ENCODE measurements around the gene NINL. TPM values are rescaled to one million over a fixed set of nuclear protein-coding genes. Genes with fewer than 3 reads are reported as not detected.

Gene NINL
- total RNA-seq, 4 donors from 2014 or later = 4.0 to 16.5 (median 7.9) TPM

- Histone ChIP-seq H3K27ac (peak overlapping the region in 1 of 4 donors; percentile 25), H3K36me3 (no peaks in the 10 kb centered on the region), H3K9me3 (no peaks in the 10 kb centered on the region), H3K27me3 (no peaks in the 10 kb centered on the region), H3K4me3 (no peak overlapping the region), H3K4me1 (peaks cover 0 to 11% (median 0%) of the 10 kb centered on the region in 4 donors)
- TF ChIP-seq CTCF (IDR thresholded peaks at IDR 0.05) = no peak
- TF ChIP-seq POLR2A (IDR thresholded peaks at IDR 0.05) = no peak
- DNase-seq = no peak
Measured at GRCh38 chr20:25548613-25549086, 36.7 kb downstream of the NINL start.

GRCh38 chr20:25547999-25548398 is 37.3 kb downstream of the NINL start:
- H3K4me1 ChIP-seq = peaks cover 0 to 11% (median 0%) of the 10 kb centered on the region in 4 donors
- H3K27ac ChIP-seq = no peak overlapping the region
- no peak for TF ChIP-seq POLR2A (IDR thresholded peaks at IDR 0.05)
- TF ChIP-seq CTCF (IDR thresholded peaks at IDR 0.05) = no peak
- H3K36me3 ChIP-seq = no peaks in the 10 kb centered on the region
- no peaks in the 10 kb centered on the region for H3K27me3 ChIP-seq
- no peak for DNase-seq
- no peak overlapping the region for H3K4me3 ChIP-seq
- H3K9me3 ChIP-seq = no peaks in the 10 kb centered on the region

GRCh38 chr20:25547063-25547462 is 38.3 kb downstream of the NINL start:
- no peaks in the 10 kb centered on the region for H3K9me3 ChIP-seq
- H3K4me1 ChIP-seq = peaks cover 0 to 12% (median 0%) of the 10 kb centered on the region in 4 donors
- H3K36me3 ChIP-seq = no peaks in the 10 kb centered on the region
- H3K27ac ChIP-seq = no peak overlapping the region
- DNase-seq = no peak
- H3K4me3 ChIP-seq = no peak overlapping the region
- TF ChIP-seq CTCF (IDR thresholded peaks at IDR 0.05) (no peak), POLR2A (IDR thresholded peaks at IDR 0.05) (no peak)
- H3K27me3 ChIP-seq = no peaks in the 10 kb centered on the region

- H3K9me3 ChIP-seq = no peaks in the 10 kb centered on the region
- DNase-seq = no peak
- no peaks in the 10 kb centered on the region for H3K36me3 ChIP-seq
- no peaks in the 10 kb centered on the region for H3K27me3 ChIP-seq
- no peak for TF ChIP-seq POLR2A (IDR thresholded peaks at IDR 0.05)
- no peak for TF ChIP-seq CTCF (IDR thresholded peaks at IDR 0.05)
- no peak overlapping the region for H3K4me3 ChIP-seq
- peaks cover 0 to 18% (median 0%) of the 10 kb centered on the region in 4 donors for H3K4me1 ChIP-seq
- H3K27ac ChIP-seq = no peak overlapping the region
Measured at GRCh38 chr20:25546048-25546447, 39.3 kb downstream of the NINL start.

GRCh38 chr20:25545171-25545570 is 40.2 kb downstream of the NINL start:
- Histone ChIP-seq H3K36me3 (no peaks in the 10 kb centered on the region), H3K27ac (no peak overlapping the region), H3K4me1 (peaks cover 0 to 25% (median 0%) of the 10 kb centered on the region in 4 donors), H3K9me3 (no peaks in the 10 kb centered on the region), H3K27me3 (no peaks in the 10 kb centered on the region), H3K4me3 (no peak overlapping the region)
- TF ChIP-seq CTCF (IDR thresholded peaks at IDR 0.05) = no peak
- TF ChIP-seq POLR2A (IDR thresholded peaks at IDR 0.05) = no peak
- DNase-seq = no peak

- Histone ChIP-seq H3K4me1 (peaks cover 0 to 26% (median 0%) of the 10 kb centered on the region in 4 donors), H3K36me3 (no peaks in the 10 kb centered on the region), H3K27ac (no peak overlapping the region), H3K27me3 (no peaks in the 10 kb centered on the region), H3K4me3 (no peak overlapping the region), H3K9me3 (no peaks in the 10 kb centered on the region)
- DNase-seq = no peak
- TF ChIP-seq POLR2A (IDR thresholded peaks at IDR 0.05) (no peak), CTCF (IDR thresholded peaks at IDR 0.05) (no peak)
Measured at GRCh38 chr20:25544734-25545133, 40.6 kb downstream of the NINL start.

All from Peyer's patch (tissue), 4 donors.